ENCODE data around the gene MUC5AC.

- TF ChIP-seq SP1 (IDR thresholded peaks at IDR 0.05) (no peak), ELF4 (IDR thresholded peaks at IDR 0.05) (no peak), ARNT (IDR thresholded peaks at IDR 0.05) (no peak), ZNF384 (IDR thresholded peaks at IDR 0.05) (no peak), PKNOX1 (IDR thresholded peaks at IDR 0.05) (no peak)
These were observed 63.4 kb downstream of the MUC5AC start for GRCh38 chr11:1220941-1221721.

Data from HEK293T (cell line).